Measurements from ENCODE around the gene ERC2.

GRCh38 chr3:56364665-56365064 lies 103.6 kb downstream of the ERC2 start:
- TF ChIP-seq EP300 (IDR thresholded peaks at IDR 0.05) (no peak), CTCF (IDR thresholded peaks at IDR 0.05) (no peak), POLR2AphosphoS5 (IDR thresholded peaks at IDR 0.05) (no peak)

Measured in upper lobe of left lung (tissue), 4 donors.